ENCODE measurements around the gene CHRNB2. TPM values are rescaled to one million over a fixed set of nuclear protein-coding genes. Genes with fewer than 3 reads are reported as not detected.

Gene CHRNB2
- total and polyA plus RNA-seq, 10 donors = 0.03 to 0.32 (median 0.18) TPM; not detected in 7

DNA sequence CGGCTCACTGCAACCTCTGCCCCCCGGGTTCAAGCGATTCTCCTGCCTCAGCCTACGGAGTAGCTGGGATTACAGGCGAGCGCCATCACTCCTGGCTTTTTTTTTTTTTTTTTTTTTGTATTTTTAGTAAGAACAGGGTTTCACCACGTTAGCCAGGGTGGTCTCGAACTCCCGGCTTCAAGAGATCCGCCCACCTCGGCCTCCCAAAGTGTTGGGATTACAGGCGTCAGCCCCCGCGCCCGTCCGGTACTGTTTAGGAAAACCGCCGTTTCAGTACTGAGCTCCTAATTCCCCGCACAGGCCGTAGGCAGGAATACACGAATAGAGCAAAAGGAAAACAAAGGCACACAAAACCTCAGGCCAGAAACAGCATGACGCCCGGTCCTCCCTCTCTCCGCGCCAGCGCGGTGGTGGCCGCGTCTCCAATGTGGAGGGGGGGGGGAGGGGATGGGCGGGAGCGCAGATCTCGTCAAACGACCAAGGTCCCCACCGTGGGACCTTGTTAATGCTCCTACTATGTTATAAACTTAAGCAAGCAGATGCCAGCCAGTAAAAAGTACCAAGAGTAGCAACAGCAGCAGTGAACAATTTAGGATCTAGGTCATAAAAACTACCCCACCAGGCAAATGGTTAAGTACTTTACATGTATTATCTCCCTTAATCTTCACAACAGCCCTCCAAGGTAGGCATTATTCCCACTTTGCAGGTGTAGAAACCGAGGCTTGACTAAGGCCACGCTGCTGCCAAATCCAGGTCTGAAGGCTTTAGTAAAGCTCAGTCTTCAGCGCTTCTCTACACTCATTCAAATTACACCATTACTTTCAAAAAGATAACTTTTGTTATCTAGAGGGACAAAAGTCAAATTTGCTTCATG, 41.1 kb downstream of the CHRNB2 start:
- H3K27ac ChIP-seq = peak overlapping the region; percentile 93 to 100 (median 97)
- H3K4me3 ChIP-seq = peak overlapping the region; percentile 63 to 96 (median 85)
- no peak for TF ChIP-seq POLR2AphosphoS5 (IDR thresholded peaks at IDR 0.05)
- TF ChIP-seq, protein P1, sequence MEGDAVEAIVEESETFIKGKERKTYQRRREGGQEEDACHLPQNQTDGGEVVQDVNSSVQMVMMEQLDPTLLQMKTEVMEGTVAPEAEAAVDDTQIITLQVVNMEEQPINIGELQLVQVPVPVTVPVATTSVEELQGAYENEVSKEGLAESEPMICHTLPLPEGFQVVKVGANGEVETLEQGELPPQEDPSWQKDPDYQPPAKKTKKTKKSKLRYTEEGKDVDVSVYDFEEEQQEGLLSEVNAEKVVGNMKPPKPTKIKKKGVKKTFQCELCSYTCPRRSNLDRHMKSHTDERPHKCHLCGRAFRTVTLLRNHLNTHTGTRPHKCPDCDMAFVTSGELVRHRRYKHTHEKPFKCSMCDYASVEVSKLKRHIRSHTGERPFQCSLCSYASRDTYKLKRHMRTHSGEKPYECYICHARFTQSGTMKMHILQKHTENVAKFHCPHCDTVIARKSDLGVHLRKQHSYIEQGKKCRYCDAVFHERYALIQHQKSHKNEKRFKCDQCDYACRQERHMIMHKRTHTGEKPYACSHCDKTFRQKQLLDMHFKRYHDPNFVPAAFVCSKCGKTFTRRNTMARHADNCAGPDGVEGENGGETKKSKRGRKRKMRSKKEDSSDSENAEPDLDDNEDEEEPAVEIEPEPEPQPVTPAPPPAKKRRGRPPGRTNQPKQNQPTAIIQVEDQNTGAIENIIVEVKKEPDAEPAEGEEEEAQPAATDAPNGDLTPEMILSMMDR (IDR thresholded peaks at IDR 0.05 in 8 of 11, conservative IDR thresholded peaks at IDR 0.05 in 3 of 11) = no peak
- H3K36me3 ChIP-seq = peaks cover 0 to 22% (median 0%) of the 10 kb centered on the region in 6 donors
- 5 to 7% (median 5%) methylated on average over 32 to 37 of the region's 37 CpGs for WGBS, 5 donors
- intact Hi-C loops (cut with DNase I; ENCODE audit: low total_unique reads) = no loop called here
- no peaks in the 10 kb centered on the region for H3K27me3 ChIP-seq (replicated peaks in 1 of 7)
- H3K4me1 ChIP-seq = peaks cover 47 to 77% (median 59%) of the 10 kb centered on the region in 6 donors
- no peaks in the 10 kb centered on the region for H3K9me3 ChIP-seq
- peak; percentile 83 for DNase-seq

DNA sequence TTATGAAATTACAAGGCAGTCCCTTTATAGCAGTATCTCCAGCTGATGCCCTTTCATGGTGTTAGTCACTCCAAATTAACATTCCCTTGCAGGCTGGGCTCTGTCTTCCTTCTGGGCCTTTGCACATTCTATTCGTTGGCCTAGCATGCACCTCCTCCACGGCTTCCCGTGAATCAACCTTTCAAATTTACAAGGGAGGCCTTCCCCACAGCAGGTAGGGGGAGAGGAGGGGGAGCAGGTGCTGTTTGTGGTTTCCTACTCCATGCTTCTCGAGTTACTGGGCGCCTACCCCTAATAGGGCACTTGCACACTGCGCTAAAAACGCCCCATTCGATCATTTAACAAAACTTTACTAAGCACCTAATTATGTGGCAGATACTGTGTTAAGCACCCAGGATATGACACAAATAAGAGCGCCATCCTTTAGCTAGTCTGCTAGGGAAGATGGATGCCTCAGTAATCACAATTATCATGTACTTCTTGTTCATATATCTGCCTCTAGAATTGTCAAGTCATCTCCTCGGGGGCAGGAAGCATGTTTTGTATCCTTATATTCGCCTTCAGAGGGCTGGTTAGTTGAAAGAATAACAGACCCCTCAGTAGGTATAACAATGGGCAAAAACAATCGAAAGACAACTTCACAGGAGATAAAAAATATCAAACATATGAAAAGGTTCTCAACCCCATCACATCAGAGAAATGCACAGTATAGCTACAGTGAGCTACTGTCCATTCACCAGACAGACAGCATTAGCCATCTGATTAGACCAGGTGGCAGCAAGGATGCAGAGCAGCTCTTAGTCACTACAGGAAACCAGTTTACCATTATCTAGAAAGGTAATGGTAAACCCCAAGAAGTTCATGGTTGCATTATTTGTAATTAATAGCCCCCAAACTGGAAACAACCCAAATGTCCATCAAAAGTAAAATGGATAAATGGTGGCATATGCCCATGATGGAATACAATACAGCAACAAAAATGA, 42.1 kb downstream of the CHRNB2 start:
- TF ChIP-seq POLR2A (IDR thresholded peaks at IDR 0.05) (no peak), POLR2AphosphoS5 (IDR thresholded peaks at IDR 0.05) (no peak)
- TF ChIP-seq, protein P1 (IDR thresholded peaks at IDR 0.05 in 8 of 11, conservative IDR thresholded peaks at IDR 0.05 in 3 of 11) = no peak
- H3K36me3 ChIP-seq = peaks cover 0 to 18% (median 0%) of the 10 kb centered on the region in 6 donors
- no peak for DNase-seq
- 33 to 52% (median 38%) methylated on average over 12 of the region's 12 CpGs for WGBS, 5 donors
- H3K27me3 ChIP-seq (replicated peaks in 1 of 7) = no peaks in the 10 kb centered on the region
- H3K4me3 ChIP-seq = peak overlapping the region in 2 of 8 donors; percentile 73 to 85
- no peaks in the 10 kb centered on the region for H3K9me3 ChIP-seq
- peaks cover 37 to 75% (median 48%) of the 10 kb centered on the region in 6 donors for H3K4me1 ChIP-seq
- intact Hi-C loops (cut with DNase I; ENCODE audit: low total_unique reads) = no loop called here
- H3K27ac ChIP-seq = peak overlapping the region; percentile 93 to 100 (median 97)

DNA sequence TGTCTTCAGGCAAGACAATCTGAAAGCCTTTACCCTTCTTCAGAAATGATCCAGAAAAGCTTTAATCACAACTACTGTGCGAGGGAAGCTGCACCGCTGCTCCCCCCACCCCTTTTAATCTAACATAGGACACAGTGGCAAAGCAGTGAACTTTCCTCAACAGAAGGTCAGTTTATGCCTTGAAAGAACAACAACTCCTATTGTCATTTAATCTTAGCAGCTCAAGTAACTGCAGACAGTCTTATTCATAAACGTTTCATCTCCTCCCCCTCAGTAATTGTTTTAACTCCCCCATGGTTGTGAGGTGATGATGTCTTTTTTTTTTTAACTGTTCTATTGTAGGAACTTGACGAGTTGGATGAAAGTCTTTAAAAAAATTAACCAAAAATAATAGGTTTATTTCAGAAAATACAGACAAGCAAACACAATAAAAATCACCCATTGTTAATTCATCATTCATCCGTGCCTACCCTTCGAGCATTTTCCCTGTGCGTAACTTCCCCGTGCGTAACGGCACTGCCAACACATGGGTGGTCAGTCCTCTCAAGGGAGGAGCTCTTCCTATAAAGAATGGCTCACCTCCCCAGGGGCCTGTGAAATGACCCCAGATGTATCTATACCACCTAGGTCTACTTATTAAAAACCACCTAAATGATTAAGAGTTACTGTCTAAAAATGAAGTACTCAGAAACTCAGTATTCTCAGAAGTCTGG, 43.7 kb downstream of the CHRNB2 start:
- intact Hi-C loops (cut with DNase I; ENCODE audit: low total_unique reads) = no loop called here
- H3K27ac ChIP-seq = peak overlapping the region in 5 of 8 donors; percentile 18 to 99 (median 94)
- 56 to 77% (median 67%) methylated on average over 10 of the region's 10 CpGs for WGBS, 5 donors

More for the DNA sequence above, 43.7 kb downstream of the CHRNB2 start:
- H3K27me3 ChIP-seq (replicated peaks in 1 of 7) = no peaks in the 10 kb centered on the region
- peaks cover 0 to 1% (median 0%) of the 10 kb centered on the region in 6 donors for H3K36me3 ChIP-seq
- DNase-seq = no peak
- H3K4me3 ChIP-seq = peak overlapping the region in 1 of 8 donors; percentile 4
- TF ChIP-seq POLR2AphosphoS5 (IDR thresholded peaks at IDR 0.05) (no peak), POLR2A (IDR thresholded peaks at IDR 0.05) (no peak)
- TF ChIP-seq, protein P1 (IDR thresholded peaks at IDR 0.05 in 8 of 11, conservative IDR thresholded peaks at IDR 0.05 in 3 of 11) = no peak
- H3K4me1 ChIP-seq = peaks cover 21 to 65% (median 32%) of the 10 kb centered on the region in 6 donors
- H3K9me3 ChIP-seq = no peaks in the 10 kb centered on the region

Data from spleen (tissue), 11 donors.